SJSA1 (cell line): ENCODE measurements around the gene ABCF3. TPM values are rescaled to one million over a fixed set of nuclear protein-coding genes. Genes with fewer than 3 reads are reported as not detected.

ENCODE experiments used
- DNase-seq, 2 experiments: peaks; one replicate each; pipeline ENCODE4 v3.0.0-alpha.2; 2015 to 2020; ENCODE audit warnings: low spot score in 2 of 2, low read depth in 1 of 2
- H3K27ac ChIP-seq: fragments of 250-450 bp; sonication (Bioruptor Pico); 2 replicates; pipeline ENCODE4 v1.5.1; 2020; ENCODE audit warnings: mild to moderate bottlenecking, moderate library complexity
- H3K27me3 ChIP-seq: fragments of 250-450 bp; sonication (Bioruptor Pico); replicated peaks from 2 replicates; pipeline ENCODE4 v1.5.1; 2020; ENCODE audit warnings: mild to moderate bottlenecking, moderate library complexity
- H3K36me3 ChIP-seq: fragments of 250-450 bp; sonication (Bioruptor Pico); 2 replicates; pipeline ENCODE4 v1.5.1; 2020; ENCODE audit warnings: mild to moderate bottlenecking
- H3K4me1 ChIP-seq: fragments of 250-450 bp; sonication (Bioruptor Pico); replicated peaks from 2 replicates; pipeline ENCODE4 v1.6.1; 2021; ENCODE audit warnings: mild to moderate bottlenecking
- H3K4me3 ChIP-seq: fragments of 250-450 bp; sonication (Bioruptor Pico); 2 replicates; pipeline ENCODE4 v1.5.1; 2020; ENCODE audit warnings: mild to moderate bottlenecking
- H3K9me3 ChIP-seq: fragments of 250-450 bp; sonication (Bioruptor Pico); replicated peaks from 2 replicates; pipeline ENCODE4 v1.5.1; 2020; ENCODE audit warnings: mild to moderate bottlenecking
- total RNA-seq: library from RNA; depleted of rRNA; stranded (reverse); fragments of >200 nt; shearing (Covaris generic); gene quantifications from 2 replicates; pipeline ENCODE4 v1.2.3, GENCODE V29; 2014

The ABCF3 gene
- total RNA-seq, 1 experiment from 2014 or later, result 19.2 TPM

GRCh38 chr3:184222521-184222920 is 36.5 kb downstream of the ABCF3 start:
- no peaks in the 10 kb centered on the region for H3K36me3 ChIP-seq
- H3K27me3 ChIP-seq, result no peaks in the 10 kb centered on the region; the same call in 1 of the 2 replicates
- no peak overlapping the region for H3K27ac ChIP-seq
- H3K4me1 ChIP-seq, result peaks cover 4% of the 10 kb centered on the region; the same call in 1 of the 2 replicates
- no peak overlapping the region for H3K4me3 ChIP-seq
- DNase-seq, result no peak
- no peaks in the 10 kb centered on the region for H3K9me3 ChIP-seq

GRCh38 chr3:184223946-184224345 is 37.9 kb downstream of the ABCF3 start:
- H3K4me3 ChIP-seq, result no peak overlapping the region
- H3K27ac ChIP-seq, result no peak overlapping the region
- 0 out of 2 replicates have a peak, but pooled peaks cover 3% of the 10 kb centered on the region for H3K9me3 ChIP-seq
- H3K36me3 ChIP-seq, result no peaks in the 10 kb centered on the region
- no peak for DNase-seq
- peaks cover 7% of the 10 kb centered on the region for H3K27me3 ChIP-seq
- H3K4me1 ChIP-seq, result peaks cover 4% of the 10 kb centered on the region; the same call in 1 of the 2 replicates

DNA sequence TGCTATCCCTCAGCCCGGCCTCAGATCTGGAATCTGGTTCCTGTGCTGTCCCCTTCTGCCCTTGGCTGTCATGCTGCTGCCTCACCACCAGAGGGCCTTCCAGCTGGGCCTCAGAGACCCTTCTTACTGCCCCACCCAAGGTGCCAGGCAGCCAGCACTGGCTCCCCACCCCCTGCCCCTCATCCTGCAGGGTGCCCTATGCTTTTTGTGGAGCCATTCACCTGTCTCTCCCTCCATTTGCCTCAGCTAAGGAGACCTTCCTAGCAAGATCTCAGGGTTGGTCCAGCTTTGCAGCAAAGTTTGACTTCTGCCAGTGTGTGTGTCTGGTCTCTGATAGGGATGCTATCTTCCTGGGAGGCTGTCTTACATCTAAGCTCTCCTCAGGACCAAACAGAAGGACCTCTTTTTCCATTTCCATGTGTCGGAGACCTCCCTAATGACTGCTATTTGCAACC is 41.5 kb downstream of the ABCF3 start:
- no peak for DNase-seq
- no peak overlapping the region for H3K4me3 ChIP-seq
- H3K27me3 ChIP-seq, result peaks cover 42% of the 10 kb centered on the region
- peaks cover 18% of the 10 kb centered on the region for H3K4me1 ChIP-seq
- H3K9me3 ChIP-seq, result peaks cover 3% of the 10 kb centered on the region; the same call in 1 of the 2 replicates
- H3K36me3 ChIP-seq, result no peaks in the 10 kb centered on the region
- H3K27ac ChIP-seq, result no peak overlapping the region

DNA sequence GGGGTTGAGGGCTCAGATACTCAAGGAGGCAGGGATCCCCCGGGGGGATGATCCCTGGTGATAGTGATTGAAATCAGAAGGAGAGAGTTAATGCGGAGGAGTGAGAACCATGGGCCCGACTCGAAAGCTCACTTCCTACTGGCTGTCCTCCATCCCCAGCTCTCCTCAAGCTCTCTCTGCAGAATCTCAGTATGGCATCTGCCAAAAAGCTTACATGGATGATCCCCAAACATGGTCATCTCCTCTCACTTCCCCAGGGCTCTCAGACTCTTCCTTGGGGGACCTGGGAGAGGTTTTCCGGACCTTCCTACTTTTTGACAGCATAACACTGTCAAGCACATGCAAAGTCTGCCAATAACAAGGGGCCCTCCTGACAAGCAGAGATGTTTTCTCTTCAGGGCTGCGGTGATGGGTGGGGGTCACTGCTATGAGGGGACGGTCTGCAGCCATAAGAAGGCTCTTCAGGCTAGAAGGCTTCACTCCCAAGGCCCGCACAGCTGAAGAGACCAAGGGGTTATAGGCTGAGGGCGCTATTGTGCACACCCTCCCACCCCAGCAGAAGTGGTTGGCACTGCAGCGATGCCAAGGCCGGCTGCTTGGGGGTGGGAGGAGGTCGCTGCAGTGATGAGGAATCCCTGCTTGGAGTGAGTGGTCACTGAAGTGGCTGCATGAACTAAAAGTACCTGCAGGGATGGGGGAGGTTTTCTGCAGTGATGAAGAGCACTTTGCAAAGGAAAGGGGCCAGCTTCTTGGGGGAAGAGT is 42.6 kb downstream of the ABCF3 start:
- H3K4me1 ChIP-seq, result peaks cover 18% of the 10 kb centered on the region
- H3K27me3 ChIP-seq, result peaks cover 42% of the 10 kb centered on the region
- no peaks in the 10 kb centered on the region for H3K36me3 ChIP-seq
- no peak overlapping the region for H3K27ac ChIP-seq
- no peak for DNase-seq
- H3K4me3 ChIP-seq, result no peak overlapping the region
- H3K9me3 ChIP-seq, result peaks cover 3% of the 10 kb centered on the region; the same call in 1 of the 2 replicates

- peaks cover 3% of the 10 kb centered on the region; the same call in 1 of the 2 replicates for H3K9me3 ChIP-seq
- H3K27me3 ChIP-seq, result peaks cover 42% of the 10 kb centered on the region
- H3K4me1 ChIP-seq, result peaks cover 18% of the 10 kb centered on the region
- H3K36me3 ChIP-seq, result no peaks in the 10 kb centered on the region
- peak; percentile 45 to 64 for DNase-seq
- H3K4me3 ChIP-seq, result peak within 1 kb of the TSS; percentile 24
- H3K27ac ChIP-seq, result no peak within 1 kb of the TSS
Measured at GRCh38 chr3:184229394-184230080, 43.5 kb downstream of the ABCF3 start, which contains the start of gene VWA5B2. TSS of gene VWA5B2 (plus strand) at chr3:184229585. CDS start at chr3:184230529, 944 bp downstream.

- H3K27me3 ChIP-seq, result peaks cover 42% of the 10 kb centered on the region
Measured at GRCh38 chr3:184230081-184230602, 44.1 kb downstream of the ABCF3 start.

DNA sequence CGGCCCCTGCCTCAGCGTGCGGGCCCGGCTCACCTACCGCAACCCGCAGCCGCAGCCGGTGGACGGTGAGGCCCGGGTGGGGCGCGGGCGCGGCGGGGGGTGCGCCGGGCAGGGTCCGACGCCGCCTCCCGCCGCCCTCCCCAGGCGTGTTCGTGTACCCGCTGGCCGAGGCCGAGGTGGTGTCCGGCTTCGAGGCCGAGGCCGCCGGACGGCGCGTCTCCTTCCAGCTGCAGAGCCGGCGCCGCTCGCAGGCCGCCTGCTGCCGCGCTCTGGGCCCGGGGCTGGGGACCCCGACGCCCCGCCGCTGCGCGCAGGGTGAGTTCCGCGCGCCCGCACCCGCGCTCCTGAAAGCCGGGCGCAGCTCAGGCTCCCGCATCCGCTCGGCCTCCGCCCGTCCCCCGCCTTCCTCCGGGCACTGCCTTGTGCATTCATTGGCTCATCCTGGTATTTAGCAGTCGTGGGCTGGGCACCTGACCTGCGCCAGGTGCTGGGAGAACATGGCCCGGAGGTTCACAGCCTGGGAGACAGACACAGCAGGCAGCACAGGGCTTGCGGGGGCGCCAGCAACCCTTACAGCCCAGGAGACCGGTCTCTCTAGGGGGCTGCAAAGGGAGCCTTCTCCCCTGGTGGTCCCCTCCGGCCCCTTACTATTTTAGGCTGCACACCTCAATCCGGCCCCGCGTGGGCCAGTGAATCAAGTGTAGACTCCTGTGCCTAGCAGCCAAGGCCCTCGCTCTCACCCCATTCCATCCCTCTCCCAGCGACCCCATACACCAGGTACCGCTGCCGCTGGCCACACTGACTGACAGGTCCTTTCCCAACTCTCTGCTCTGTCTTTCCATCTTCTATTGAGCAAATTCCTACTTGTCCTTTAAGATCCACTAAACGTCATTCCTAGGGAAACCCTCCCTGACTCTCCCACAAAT is 44.9 kb downstream of the ABCF3 start:
- Histone ChIP-seq H3K27ac (no peak overlapping the region), H3K36me3 (no peaks in the 10 kb centered on the region), H3K4me1 (peaks cover 18% of the 10 kb centered on the region), H3K4me3 (no peak overlapping the region), H3K9me3 (peaks cover 3% of the 10 kb centered on the region; the same call in 1 of the 2 replicates), H3K27me3 (peaks cover 42% of the 10 kb centered on the region)
- no peak for DNase-seq

More at GRCh38 chr3:184230081-184230602, 44.1 kb downstream of the ABCF3 start:
- Histone ChIP-seq H3K4me3 (no peak overlapping the region), H3K9me3 (peaks cover 3% of the 10 kb centered on the region; the same call in 1 of the 2 replicates), H3K27ac (no peak overlapping the region), H3K36me3 (no peaks in the 10 kb centered on the region), H3K4me1 (peaks cover 18% of the 10 kb centered on the region)
- no peak for DNase-seq

GRCh38 chr3:184231671-184232070 is 45.7 kb downstream of the ABCF3 start:
- Histone ChIP-seq H3K36me3 (no peaks in the 10 kb centered on the region), H3K27ac (no peak overlapping the region), H3K4me1 (peaks cover 18% of the 10 kb centered on the region), H3K4me3 (no peak overlapping the region), H3K9me3 (peaks cover 3% of the 10 kb centered on the region; the same call in 1 of the 2 replicates), H3K27me3 (peaks cover 42% of the 10 kb centered on the region)
- DNase-seq, result no peak

DNA sequence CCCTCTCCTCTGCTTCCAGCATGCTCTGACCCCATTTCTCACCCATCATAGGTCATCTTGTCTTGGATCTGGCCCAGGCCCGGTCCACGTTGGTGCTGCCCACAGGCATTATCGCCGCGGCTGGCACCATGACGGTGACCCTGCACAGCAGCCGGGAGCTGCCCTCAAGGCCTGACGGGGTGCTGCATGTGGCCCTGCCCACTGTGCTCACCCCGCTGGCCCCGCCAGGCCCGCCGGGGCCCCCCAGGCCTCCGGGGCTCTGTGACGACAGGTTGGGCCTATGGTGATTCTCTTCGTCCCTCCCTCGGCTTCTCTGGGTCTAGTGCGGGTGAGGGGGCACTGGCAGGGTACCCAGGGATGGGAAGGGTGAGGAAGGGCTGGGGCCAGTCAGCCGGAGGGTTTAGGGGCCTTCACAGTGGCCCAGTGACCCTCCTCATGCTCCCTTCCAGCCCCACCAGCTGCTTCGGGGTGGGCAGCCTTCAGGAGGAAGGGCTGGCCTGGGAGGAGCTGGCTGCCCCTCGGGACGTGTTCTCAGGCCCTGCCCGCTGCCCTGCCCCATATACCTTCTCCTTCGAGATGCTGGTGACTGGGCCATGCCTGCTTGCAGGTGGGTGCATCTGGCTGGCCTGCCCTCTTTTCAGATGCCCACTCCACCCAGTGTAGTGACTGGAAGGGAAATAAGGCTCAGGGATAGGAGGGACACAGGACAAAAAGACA is 47.3 kb downstream of the ABCF3 start:
- H3K27me3 ChIP-seq, result peaks cover 40% of the 10 kb centered on the region

DNA sequence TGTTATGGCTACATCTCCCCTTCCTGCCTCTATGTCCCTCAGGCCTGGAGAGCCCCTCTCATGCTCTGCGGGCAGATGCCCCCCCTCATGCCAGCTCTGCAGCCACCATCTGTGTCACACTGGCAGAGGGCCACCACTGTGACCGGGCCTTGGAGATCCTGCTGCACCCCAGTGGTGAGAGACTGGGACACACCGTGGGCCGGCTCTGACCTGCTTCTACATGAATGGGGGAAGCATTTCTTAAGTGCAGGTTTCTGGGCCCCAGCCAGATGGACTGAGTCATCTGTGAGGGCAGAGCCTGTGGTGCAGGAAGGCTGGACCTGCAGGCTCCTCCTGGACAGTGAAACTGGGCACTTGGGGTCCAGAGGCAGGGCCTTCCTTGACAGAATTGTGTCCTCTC is 48.2 kb downstream of the ABCF3 start:
- Histone ChIP-seq H3K4me1 (peaks cover 16% of the 10 kb centered on the region), H3K27ac (no peak overlapping the region), H3K9me3 (no peaks in the 10 kb centered on the region; the same call in 1 of the 2 replicates), H3K27me3 (peaks cover 33% of the 10 kb centered on the region), H3K4me3 (no peak overlapping the region), H3K36me3 (no peaks in the 10 kb centered on the region)
- DNase-seq, result peak; percentile 45 to 81

More for the DNA sequence above, 47.3 kb downstream of the ABCF3 start:
- Histone ChIP-seq H3K27ac (no peak overlapping the region), H3K4me3 (no peak overlapping the region), H3K4me1 (peaks cover 18% of the 10 kb centered on the region), H3K9me3 (no peaks in the 10 kb centered on the region; the same call in 1 of the 2 replicates), H3K36me3 (no peaks in the 10 kb centered on the region)
- DNase-seq, result no peak

DNA sequence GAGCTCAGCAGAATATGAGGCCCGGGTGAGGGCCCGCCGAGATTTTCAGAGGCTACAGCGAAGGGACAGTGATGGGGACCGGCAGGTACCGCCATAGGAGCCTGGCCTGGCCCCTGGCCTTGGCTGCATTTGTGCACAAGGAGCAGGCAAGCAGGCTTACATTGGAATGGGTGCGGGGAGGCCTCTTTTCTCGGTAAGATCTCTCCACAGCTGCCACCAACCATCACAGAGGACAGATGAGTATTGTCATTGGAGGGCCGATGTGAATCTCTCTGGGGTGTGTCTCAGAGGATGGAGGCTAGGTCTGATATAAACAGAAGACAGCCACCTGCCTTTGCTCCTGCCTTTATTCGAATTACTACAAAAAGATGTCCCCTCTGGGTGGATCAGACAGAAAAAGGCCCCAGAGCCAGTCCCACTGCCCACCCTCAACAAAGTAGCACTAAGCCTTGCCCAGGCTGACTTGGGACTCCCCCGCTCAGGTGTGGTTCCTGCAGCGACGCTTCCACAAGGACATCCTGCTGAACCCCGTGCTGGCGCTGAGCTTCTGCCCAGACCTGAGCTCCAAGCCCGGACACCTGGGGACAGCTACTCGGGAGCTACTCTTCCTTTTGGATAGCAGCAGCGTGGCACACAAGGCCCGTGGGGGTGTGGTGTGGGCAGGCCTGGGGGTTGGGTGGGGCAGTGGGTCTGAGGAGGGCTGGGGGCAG is 48.8 kb downstream of the ABCF3 start:
- Histone ChIP-seq H3K27ac (no peak overlapping the region), H3K36me3 (no peaks in the 10 kb centered on the region), H3K4me3 (no peak overlapping the region), H3K27me3 (peaks cover 27% of the 10 kb centered on the region), H3K9me3 (no peaks in the 10 kb centered on the region; the same call in 1 of the 2 replicates), H3K4me1 (peaks cover 10% of the 10 kb centered on the region)
- DNase-seq, result no peak
